Measurements from ENCODE around the gene PSMB11. TPM values are rescaled to one million over a fixed set of nuclear protein-coding genes. Genes with fewer than 3 reads are reported as not detected.
A peak's percentile ranks its signal among the peaks of the same experiment; 100 is the strongest.

PSMB11 gene
- total RNA-seq, 1 experiment from 2014 or later, result not detected

DNA sequence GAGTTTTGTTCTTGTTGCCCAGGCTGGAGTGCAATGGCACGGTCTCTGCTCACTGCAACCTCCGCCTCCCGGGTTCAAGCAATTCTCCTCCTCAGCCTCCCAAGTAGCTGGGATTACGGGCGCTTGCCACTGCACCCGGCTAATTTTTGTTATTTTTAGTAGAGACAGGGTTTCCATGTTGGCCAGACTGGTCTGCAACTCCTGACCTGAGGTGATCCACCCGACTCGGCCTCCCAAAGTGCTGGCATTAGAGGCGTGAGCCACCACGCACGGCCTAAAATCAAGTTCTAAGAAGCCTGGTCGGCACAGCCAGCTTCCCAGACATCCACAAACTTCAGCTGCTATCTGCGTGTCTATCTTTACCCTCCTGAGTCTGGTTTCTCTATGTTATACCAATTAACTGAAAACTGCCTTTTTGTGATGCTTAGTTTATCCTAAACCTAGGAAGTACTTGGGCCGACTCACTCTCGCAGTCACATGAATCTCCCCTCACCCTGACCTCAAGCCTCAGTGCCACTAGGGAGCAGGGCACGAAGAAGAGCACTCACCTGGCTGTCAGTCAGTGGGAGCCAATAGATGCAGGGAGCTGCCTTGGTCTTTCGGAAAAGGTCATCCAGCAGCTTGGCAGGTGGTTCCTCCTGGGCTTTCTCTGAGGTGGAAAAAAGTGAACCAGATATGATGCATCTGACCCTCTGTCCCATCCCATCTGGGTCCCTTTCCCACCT lies 18.7 kb downstream of the PSMB11 start:
- TF ChIP-seq, protein P1, sequence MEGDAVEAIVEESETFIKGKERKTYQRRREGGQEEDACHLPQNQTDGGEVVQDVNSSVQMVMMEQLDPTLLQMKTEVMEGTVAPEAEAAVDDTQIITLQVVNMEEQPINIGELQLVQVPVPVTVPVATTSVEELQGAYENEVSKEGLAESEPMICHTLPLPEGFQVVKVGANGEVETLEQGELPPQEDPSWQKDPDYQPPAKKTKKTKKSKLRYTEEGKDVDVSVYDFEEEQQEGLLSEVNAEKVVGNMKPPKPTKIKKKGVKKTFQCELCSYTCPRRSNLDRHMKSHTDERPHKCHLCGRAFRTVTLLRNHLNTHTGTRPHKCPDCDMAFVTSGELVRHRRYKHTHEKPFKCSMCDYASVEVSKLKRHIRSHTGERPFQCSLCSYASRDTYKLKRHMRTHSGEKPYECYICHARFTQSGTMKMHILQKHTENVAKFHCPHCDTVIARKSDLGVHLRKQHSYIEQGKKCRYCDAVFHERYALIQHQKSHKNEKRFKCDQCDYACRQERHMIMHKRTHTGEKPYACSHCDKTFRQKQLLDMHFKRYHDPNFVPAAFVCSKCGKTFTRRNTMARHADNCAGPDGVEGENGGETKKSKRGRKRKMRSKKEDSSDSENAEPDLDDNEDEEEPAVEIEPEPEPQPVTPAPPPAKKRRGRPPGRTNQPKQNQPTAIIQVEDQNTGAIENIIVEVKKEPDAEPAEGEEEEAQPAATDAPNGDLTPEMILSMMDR (IDR thresholded peaks at IDR 0.05; ENCODE audit: insufficient read depth in 1 of 2, low read depth in 1 of 2, low read length in 1 of 2, severe bottlenecking in 1 of 2, unreplicated experiment in 1 of 2), result no peak
- Mint-ChIP-seq H3K4me3 (ENCODE audit: unreplicated experiment) (no peak overlapping the region), H3K9me3 (ENCODE audit: unreplicated experiment) (no peaks in the 10 kb centered on the region), H3K27me3 (ENCODE audit: insufficient read depth, unreplicated experiment) (no peaks in the 10 kb centered on the region), H3K27ac (ENCODE audit: unreplicated experiment) (no peak overlapping the region), H3K36me3 (ENCODE audit: insufficient read depth, unreplicated experiment) (peaks cover 88% of the 10 kb centered on the region), H3K4me1 (ENCODE audit: low read depth, unreplicated experiment) (peaks cover 30% of the 10 kb centered on the region)
- CTCF ChIA-PET, result interaction anchor here (1.0 to 4.2 kb wide), 5 partner anchors 8 to 74 kb away, joined by 3 to 57 read pairs (median 8); partner anchors contain the start of genes ACIN1 and C14orf119
- no peak overlapping the region for H3K4me3 ChIP-seq (ENCODE audit: low read depth, low read length)
- H3K4me1 ChIP-seq, result peaks cover 23% of the 10 kb centered on the region
- no peaks in the 10 kb centered on the region for H3K9me3 ChIP-seq
- POLR2A ChIA-PET, result no interaction called here
- no peak for DNase-seq
- intact Hi-C loops (cut with micrococcal nuclease; ENCODE audit: unreplicated experiment), result no loop called here
- no TSS peak for BruUV-seq (replicated peaks)
- H3K36me3 ChIP-seq (ENCODE audit: control insufficient read depth, insufficient read depth, low read length), result peaks cover 7% of the 10 kb centered on the region
- H3K27me3 ChIP-seq (replicated peaks; ENCODE audit: control insufficient read depth, insufficient read depth, low read length), result no peaks in the 10 kb centered on the region

DNA sequence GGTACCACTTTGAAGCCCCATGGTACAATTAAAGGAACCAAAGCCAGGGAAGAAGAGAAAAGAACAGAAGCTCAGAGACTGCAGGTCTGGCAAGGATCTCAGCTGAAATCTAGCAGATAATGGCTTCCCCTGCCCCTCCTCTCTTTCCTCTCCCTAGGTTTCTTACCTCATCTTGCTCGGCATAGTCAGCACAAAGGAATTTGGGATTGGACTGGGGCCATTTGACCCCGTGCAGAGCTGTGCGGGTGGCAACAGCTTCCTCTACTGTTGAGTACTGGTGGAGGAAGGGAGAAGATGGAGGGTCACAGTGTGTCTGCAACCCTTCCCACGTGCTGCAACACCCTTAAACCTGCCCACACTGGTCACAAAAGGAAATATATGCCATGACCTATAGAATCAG lies 20.0 kb downstream of the PSMB11 start:
- BruUV-seq (replicated peaks), result no TSS peak
- H3K27me3 ChIP-seq (replicated peaks; ENCODE audit: control insufficient read depth, insufficient read depth, low read length), result no peaks in the 10 kb centered on the region
- H3K9me3 Mint-ChIP-seq (ENCODE audit: unreplicated experiment), result no peaks in the 10 kb centered on the region
- no peaks in the 10 kb centered on the region for H3K9me3 ChIP-seq
- no peak overlapping the region for H3K4me3 ChIP-seq (ENCODE audit: low read depth, low read length)
- H3K4me1 ChIP-seq, result peaks cover 16% of the 10 kb centered on the region
- ChIA-PET POLR2A (interaction anchor here (1.4 kb wide), 1 partner anchor 33 kb away, joined by 10 read pairs; the partner anchor contains the start of genes ACIN1 and C14orf119), CTCF (interaction anchor here (0.5 to 1.7 kb wide), 10 partner anchors 9 to 127 kb away, joined by 3 to 15 read pairs (median 4); partner anchors contain the start of genes ACIN1 and C14orf119)
- TF ChIP-seq, protein P1 (IDR thresholded peaks at IDR 0.05; ENCODE audit: insufficient read depth in 1 of 2, low read depth in 1 of 2, low read length in 1 of 2, severe bottlenecking in 1 of 2, unreplicated experiment in 1 of 2), result no peak
- no peak overlapping the region for H3K27ac Mint-ChIP-seq (ENCODE audit: unreplicated experiment)
- peaks cover 96% of the 10 kb centered on the region for H3K36me3 Mint-ChIP-seq (ENCODE audit: insufficient read depth, unreplicated experiment)
- no peak overlapping the region for H3K4me3 Mint-ChIP-seq (ENCODE audit: unreplicated experiment)
- peak; percentile 54 to 64 for DNase-seq
- H3K36me3 ChIP-seq (ENCODE audit: control insufficient read depth, insufficient read depth, low read length), result peaks cover 7% of the 10 kb centered on the region
- H3K4me1 Mint-ChIP-seq (ENCODE audit: low read depth, unreplicated experiment), result peaks cover 17% of the 10 kb centered on the region
- H3K27me3 Mint-ChIP-seq (ENCODE audit: insufficient read depth, unreplicated experiment), result no peaks in the 10 kb centered on the region
- intact Hi-C loops (cut with micrococcal nuclease; ENCODE audit: unreplicated experiment), result no loop called here

DNA sequence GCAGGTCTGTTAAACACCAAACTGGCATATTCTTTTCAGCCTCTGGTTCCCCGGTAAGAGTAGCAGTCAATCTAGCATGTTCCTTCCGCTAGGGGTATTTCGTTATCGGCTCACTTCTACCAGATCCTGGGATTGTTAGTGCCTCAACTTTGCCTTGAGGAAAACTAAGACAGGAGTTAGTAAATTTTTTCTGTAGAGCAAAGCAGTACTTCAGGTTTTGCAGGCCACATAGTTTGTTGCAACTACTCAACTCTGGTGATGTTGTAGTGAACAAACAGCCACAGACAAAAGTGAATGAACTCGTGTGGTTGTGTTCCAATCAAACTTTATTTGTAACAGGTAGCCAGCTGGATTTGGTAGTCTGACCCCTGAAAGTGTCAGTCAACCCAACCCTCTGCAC lies 21.6 kb downstream of the PSMB11 start:
- TF ChIP-seq, protein P1 (IDR thresholded peaks at IDR 0.05; ENCODE audit: insufficient read depth in 1 of 2, low read depth in 1 of 2, low read length in 1 of 2, severe bottlenecking in 1 of 2, unreplicated experiment in 1 of 2), result no peak
- BruUV-seq (replicated peaks), result no TSS peak
- ChIA-PET POLR2A (no interaction called here), CTCF (interaction anchor here (1.7 kb wide), 1 partner anchor 31 kb away, joined by 3 read pairs; the partner anchor contains the start of genes ACIN1 and C14orf119)
- DNase-seq, result no peak
- intact Hi-C loops (cut with micrococcal nuclease; ENCODE audit: unreplicated experiment), result no loop called here
- Mint-ChIP-seq H3K36me3 (ENCODE audit: insufficient read depth, unreplicated experiment) (peaks cover 99% of the 10 kb centered on the region), H3K9me3 (ENCODE audit: unreplicated experiment) (no peaks in the 10 kb centered on the region), H3K27ac (ENCODE audit: unreplicated experiment) (peak overlapping the region; percentile 75), H3K27me3 (ENCODE audit: insufficient read depth, unreplicated experiment) (no peaks in the 10 kb centered on the region), H3K4me3 (ENCODE audit: unreplicated experiment) (no peak overlapping the region), H3K4me1 (ENCODE audit: low read depth, unreplicated experiment) (peaks cover 15% of the 10 kb centered on the region)
- Histone ChIP-seq H3K9me3 (no peaks in the 10 kb centered on the region), H3K27me3 (replicated peaks; ENCODE audit: control insufficient read depth, insufficient read depth, low read length) (no peaks in the 10 kb centered on the region), H3K4me1 (peaks cover 16% of the 10 kb centered on the region), H3K36me3 (ENCODE audit: control insufficient read depth, insufficient read depth, low read length) (peaks cover 14% of the 10 kb centered on the region), H3K4me3 (ENCODE audit: low read depth, low read length) (no peak overlapping the region)

Measured in Caco-2 (cell line).